T-helper 1 cell (primary cell): ENCODE results near the gene REXO4.
A peak's percentile ranks its signal among the peaks of the same experiment; 100 is the strongest.

ENCODE experiments used
- DNase-seq, 5 donors: peaks; one replicate each; pipeline ENCODE4 v3.0.0-alpha.2; 2012 to 2020

The REXO4 gene

DNA sequence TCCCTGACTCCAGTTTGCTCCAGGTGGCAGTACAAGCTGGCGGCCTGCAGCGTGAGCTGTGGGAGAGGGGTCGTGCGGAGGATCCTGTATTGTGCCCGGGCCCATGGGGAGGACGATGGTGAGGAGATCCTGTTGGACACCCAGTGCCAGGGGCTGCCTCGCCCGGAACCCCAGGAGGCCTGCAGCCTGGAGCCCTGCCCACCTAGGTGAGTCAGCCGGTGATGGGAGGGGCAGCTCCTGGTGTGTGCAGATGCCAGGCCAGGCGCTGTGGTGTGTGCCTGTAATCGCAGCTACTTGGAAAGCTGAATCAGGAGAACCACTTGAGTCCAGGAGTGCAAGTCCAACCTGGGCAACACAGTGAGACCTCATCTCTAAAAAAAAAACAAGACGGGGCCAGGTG, 31.9 kb upstream of the REXO4 start:
- no peak for DNase-seq

DNA sequence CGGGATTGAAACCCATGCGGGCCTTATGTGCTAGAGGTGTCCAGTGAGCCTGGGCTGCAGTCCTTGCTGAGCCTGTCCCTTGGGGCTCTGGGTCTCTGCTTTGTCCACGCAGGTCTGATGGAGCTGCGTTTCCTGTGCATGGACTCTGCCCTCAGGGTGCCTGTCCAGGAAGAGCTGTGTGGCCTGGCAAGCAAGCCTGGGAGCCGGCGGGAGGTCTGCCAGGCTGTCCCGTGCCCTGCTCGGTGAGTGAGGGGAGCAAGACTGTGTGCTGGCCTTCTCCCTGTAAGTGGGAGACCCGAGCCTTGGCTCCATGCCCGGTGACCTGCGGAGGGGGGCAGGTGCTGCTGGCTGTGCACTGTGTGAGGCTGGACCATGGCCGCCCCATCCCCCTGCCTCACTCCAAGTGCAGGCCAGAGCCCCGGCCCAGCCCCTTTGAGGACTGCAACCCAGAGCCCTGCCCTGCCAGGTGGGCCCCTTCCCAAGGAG, 30.7 kb upstream of the REXO4 start:
- no peak for DNase-seq

GRCh38 chr9:133445293-133445969, 27.6 kb upstream of the REXO4 start:
- no peak for DNase-seq

- DNase-seq: no peak
Measured at GRCh38 chr9:133443982-133444381, 26.2 kb upstream of the REXO4 start.

GRCh38 chr9:133443248-133443647, 25.4 kb upstream of the REXO4 start:
- no peak for DNase-seq

DNA sequence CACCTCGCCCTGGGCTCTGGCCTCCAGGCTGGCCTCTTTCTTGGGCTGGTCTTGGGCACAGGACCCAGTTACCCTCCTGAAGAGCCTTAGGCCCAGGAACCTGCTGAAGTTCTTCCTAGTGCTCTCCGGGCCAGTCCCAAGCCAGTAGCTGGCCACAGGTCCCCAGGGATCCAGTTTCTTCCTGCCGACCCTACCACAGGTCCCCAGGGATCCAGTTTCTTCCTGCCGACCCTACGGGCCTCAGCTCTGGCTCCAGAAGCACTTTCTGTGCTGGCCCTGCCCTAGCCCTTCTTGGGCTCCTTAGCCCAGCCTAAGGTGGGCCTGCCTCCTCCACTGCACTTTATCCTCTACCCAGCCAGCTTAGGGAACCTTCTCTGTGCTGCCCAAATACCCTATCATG, 23.8 kb upstream of the REXO4 start:
- no peak for DNase-seq

- no peak for DNase-seq
Measured at GRCh38 chr9:133440874-133441273, 23.1 kb upstream of the REXO4 start.

- DNase-seq: no peak
Measured at GRCh38 chr9:133439337-133439736, 21.5 kb upstream of the REXO4 start.

GRCh38 chr9:133437753-133438531, 20.1 kb upstream of the REXO4 start:
- DNase-seq: no peak

- DNase-seq: no peak
Measured at GRCh38 chr9:133436681-133437080, 18.9 kb upstream of the REXO4 start.

DNA sequence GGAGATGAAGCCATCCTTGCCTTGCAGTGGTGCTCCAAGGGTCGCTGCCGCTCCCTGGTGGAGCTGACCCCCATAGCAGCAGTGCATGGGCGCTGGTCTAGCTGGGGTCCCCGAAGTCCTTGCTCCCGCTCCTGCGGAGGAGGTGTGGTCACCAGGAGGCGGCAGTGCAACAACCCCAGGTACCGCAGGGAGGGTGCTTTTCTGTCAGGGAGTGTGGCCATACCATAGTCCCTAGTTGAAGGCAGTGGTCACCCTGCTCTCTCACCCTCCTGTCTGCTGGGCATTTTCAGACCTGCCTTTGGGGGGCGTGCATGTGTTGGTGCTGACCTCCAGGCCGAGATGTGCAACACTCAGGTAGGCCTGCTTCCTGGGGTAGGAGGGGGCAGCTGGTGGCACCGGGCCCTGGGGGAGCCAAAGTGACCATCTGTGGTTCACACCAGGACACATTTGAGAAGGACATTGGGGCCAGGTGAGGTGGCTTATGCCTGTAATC, 15.6 kb upstream of the REXO4 start:
- DNase-seq: no peak

- no peak for DNase-seq
Measured at GRCh38 chr9:133430244-133430643, 12.4 kb upstream of the REXO4 start.

GRCh38 chr9:133429641-133430161, 11.9 kb upstream of the REXO4 start:
- no peak for DNase-seq

DNA sequence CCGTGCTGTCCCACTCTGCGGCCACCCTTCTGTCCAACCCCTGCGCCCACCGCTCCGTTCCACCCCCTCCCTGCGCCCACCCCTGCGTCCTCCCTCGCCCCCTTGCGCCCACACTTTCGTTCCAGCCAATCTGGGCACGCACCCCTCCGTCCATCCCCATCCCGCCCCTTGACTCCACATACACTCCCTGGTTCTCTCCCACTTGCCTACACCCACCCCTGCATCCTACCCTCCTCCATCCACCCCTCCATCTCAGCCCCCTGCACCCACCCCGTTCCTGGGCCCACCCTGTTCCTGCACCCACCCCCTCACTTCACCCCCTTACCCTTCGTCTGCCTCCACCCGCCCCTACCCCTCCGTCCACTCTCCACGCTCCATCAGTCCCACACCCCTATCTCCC, 11.4 kb upstream of the REXO4 start:
- DNase-seq: no peak

- no peak for DNase-seq
Measured at GRCh38 chr9:133428617-133429101, 10.8 kb upstream of the REXO4 start.

DNA sequence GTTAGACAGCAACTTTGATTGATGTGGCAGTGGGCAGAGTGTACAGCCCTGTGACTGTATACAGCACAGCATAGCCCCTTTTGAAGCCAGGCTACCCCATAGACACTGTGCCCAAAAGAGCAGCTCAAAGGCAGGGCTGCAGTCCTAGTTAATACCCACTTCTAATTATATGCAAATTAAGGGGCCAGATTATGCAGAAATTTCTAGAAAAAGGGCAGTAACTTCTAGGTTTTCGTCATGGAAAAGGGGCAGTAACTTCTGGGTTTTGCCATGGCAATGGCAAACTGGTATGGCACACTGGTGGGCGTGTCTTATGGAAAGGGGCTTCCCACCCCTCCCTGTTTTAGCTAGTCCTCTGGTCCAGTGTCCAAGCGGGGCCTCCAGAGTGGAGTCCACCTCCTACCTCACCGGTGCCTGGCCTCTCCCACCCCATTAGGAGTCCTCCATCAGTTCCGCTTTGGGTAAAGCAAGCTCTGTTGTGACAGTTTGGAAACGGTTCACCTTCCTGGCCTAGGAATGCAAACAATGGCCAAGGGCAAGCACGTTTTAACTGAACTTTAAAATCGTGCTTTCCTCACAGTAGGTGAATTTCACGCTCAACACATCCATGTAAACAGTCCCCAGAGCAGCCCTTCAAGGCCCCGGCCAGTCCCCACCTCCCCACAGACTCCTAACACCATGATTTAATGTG, 10.0 kb upstream of the REXO4 start:
- DNase-seq: no peak

GRCh38 chr9:133426011-133426410, 8.2 kb upstream of the REXO4 start:
- DNase-seq: no peak

- no peak for DNase-seq
Measured at GRCh38 chr9:133425049-133425632, 7.3 kb upstream of the REXO4 start.

DNA sequence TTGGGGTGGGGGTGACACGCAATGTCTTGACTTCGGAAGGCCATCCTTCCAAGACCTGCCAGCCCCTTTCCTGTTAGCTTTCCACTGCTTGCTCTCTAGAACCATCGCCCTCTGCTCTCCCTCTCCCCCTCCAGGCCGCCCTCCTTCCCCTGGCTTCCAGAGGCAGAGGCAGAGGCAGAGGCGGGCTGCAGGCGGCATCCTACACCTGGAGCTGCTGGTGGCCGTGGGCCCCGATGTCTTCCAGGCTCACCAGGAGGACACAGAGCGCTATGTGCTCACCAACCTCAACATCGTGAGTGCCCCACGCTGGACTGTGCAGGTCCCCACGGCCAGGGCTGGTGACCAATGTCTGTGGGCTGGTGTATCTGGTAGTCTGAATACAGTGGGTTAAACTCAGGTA, 6.4 kb upstream of the REXO4 start:
- no peak for DNase-seq

- no peak for DNase-seq
Measured at GRCh38 chr9:133423216-133423615, 5.4 kb upstream of the REXO4 start.

DNA sequence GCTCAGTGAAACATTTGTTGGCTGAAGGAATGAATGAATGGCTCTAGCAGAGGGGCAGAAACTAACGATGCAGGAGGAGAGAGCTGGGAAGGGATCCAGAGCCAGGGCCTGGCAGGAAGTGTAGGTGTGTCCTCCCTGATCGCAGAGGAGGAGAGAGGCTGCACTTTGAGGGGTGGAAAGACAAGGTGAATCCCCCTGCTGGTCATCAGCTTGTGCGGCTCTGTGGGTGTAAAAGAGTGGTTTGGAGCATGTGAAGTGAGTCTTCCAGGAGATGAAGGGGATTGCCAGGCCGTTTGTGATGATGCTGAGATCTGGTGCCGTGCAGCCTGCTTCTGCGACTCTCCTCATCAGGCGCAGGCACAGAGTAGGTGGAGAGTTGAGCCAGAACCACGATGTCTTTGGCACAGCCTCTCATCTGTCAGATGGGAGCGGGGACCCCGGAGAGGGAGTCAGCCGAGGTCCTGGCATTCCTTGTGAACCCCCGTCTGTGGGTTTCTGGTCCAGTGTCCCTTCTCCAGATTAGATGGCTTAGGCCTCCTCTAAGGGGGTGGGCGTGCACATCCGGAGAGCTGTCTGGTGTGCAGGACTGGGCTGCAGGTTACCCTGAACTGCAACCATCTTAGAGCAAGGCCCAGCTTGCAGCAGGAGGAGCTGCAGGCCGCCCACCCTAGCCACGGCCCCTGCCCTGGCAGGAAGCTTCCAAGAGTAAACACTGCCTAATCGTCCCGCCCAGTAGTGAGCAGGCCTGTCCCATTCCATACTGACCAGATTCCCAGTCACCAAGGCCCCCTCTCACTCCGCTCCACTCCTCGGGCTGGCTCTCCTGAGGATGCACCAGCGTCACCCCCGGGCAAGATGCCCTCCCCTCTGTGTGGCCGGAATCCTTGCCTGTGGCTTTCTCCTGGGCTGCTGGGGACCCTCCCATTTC, 4.1 kb upstream of the REXO4 start, which contains the start of gene ADAMTS13:
TSS of gene ADAMTS13 (plus strand) at position 753 of the 928 bp plus-strand sequence. CDS start at position 830, 77 bp downstream.
- DNase-seq: peak in 1 of 5 donors; percentile 26
